Measurements from ENCODE around the gene UCP2.
"Not testable (repeated sequence)": the region's sequence is repeated elsewhere in the genome, so short reads cannot be mapped to it uniquely, and the experiment has no call there.

UCP2 gene

DNA sequence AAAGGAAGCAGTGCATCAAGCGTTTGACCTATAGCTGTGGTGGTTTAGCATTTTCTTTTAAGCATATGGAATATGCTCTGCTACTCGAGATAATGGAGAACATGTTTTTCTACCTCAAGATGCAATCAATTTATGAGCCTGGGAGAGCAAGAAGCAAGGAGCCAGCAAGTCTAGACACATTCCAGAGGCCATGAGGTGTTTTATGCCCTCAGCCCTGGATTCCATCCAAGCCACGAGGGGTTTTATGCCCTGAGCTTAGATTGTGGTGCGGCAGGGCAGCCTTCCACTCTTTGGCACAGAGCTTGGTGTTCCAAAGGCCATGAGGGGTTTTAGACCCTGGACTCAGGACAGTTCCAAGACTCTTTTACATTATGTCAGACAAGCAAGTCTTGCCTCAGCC lies 43.5 kb downstream of the UCP2 start:
- DNase-seq: no peak

DNA sequence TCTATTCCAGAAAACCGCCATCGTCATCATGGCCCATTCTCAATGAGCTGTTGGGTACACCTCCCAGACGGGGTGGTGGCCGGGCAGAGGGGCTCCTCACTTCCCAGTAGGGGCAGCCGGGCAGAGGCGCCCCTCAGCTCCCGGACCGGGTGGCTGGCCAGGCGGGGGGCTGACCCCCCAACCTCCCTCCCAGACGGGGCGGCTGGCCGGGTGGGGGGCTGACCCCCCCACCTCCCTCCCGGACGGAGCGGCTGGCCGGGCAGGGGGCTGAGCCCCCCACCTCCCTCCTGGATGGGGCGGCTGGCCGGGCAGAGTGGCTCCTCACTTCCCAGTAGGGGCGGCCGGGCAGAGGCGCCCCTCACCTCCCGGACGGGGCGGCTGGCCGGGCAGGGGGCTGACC lies 46.6 kb downstream of the UCP2 start:
- DNase-seq: not testable (repeated sequence)

DNA sequence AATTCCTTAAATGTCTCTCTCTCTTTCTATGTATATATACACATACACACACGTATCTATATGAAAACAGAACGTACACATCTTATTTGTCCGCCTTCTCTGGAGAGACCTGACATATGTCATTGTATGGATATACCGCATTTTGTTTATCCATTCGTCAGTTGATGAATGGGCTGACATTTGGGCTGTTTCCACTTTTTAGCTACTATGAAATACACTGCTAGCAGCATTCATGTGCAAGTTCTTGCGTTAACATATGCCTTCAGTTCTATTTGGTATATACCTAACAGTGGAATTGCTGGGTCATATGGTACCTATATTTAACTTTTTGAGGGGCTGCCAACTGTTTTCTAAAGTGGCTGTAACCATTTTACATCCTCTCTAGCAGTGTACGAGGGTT lies 49.9 kb downstream of the UCP2 start:
- DNase-seq: no peak

DNA sequence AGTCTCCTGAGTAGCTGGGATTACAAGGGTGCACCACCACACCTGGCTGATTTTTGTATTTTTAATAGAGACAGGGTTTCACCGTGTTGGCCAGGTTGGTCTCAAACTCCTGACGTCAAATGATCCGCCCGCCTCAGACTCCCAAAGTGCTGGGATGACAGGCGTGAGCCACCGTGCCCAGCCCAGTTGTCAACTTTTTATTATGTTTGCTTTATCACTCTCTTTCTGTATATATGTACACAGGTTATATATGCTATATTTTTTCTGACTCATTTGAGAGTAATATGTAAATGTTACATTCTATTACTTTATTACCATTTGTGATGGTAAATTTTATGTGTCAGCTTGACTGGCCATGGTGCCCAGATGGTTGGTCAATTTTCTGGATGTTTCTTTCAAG lies 50.7 kb downstream of the UCP2 start:
- DNase-seq: no peak

DNA sequence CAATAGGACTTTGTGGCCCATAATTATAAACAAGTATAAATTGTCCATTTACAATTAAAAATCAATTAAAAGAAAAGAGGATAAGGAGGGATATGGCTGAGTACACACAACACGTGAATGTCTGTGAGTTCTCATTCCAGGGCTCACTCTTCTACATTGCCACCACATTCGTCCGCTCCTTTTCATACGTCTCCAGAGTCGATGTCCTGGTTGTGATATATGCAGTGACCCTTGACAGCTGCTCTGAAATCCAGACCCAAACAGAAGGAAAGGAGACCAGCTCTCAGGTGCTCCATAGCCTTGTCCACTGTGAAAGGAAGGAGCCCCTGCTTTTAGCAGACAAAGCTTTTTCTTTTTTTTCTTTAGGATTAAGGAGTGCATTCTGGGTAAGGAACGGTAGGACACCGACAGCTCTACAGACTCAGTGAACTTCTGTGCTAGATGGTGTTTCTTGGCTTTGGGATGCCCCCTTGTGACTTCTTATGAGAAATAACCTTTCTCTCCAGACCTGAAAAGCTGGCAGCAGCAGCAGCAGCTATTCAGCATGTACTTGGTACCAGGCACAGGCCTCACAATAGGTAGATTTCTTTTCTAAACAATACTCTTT lies 51.5 kb downstream of the UCP2 start:
- DNase-seq: no peak

DNA sequence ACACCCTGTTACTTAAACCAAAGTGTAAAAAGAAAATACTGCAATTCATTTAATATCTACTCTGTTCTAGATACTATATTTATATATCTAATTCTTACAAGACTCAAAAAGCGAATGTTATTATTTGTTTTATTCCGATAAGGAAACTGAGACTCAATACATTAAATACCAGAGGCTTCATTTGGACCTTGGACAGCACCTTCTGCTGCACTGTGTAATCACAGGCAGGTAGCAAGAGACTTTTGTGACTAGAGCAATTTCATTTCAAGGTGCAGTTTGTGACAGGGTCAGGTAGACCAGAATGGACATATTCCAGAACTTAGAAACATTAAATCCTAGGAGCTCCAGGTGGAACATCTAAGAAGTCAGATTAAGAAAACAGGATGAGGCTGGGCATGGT lies 53.3 kb downstream of the UCP2 start:
- no peak for DNase-seq
